HepG2 (cell line): ENCODE results near the gene COX6A2. TPM values are rescaled to one million over a fixed set of nuclear protein-coding genes. Genes with fewer than 3 reads are reported as not detected.

Experiments
- ATAC-seq: fragments of 200-7000 bp; cut with Tn5 transposase; 3 replicates; pipeline ENCODE4 v1.9.1; 2020; ENCODE audit warnings: mild to moderate bottlenecking, moderate library complexity
- BruUV-seq: library from RNA; stranded (reverse); fragments of 400-500 nt; replicated peaks from 2 replicates; lab custom pipeline; 2021; lab: Mats Ljungman, UMichigan
- CTCF ChIA-PET: fragments of 300-600 bp; formaldehyde crosslinking; extraction: SDS; loops from one replicate; lab custom pipeline; 2021; ENCODE audit warnings: low total read pairs, inconsistent platforms, low intra/inter-chr PET ratio; lab: Yijun Ruan, JAX
- POLR2A ChIA-PET: fragments of 350-600 bp; sonication (Branson Sonifier 250); formaldehyde crosslinking; loops from one replicate; lab custom pipeline; 2020; ENCODE audit warnings: antibody characterized with exemption, inconsistent platforms; lab: Yijun Ruan, JAX
- DNase-seq: peaks from one replicate; pipeline ENCODE4 v3.0.0-alpha.2; 2015; ENCODE audit warnings: low spot score
- FAIRE-seq: peaks from 3 replicates; lab custom pipeline; 2011; peaks lifted over from hg19 to GRCh38; lab: Jason Lieb, UNC
- H2AFZ ChIP-seq: one replicate; pipeline ENCODE4 v1.6.1; 2011; ENCODE audit warnings: low read length, inconsistent platforms
- H3K27ac ChIP-seq: fragments of 300-600 bp; 3 replicates; pipeline ENCODE4 v1.8.0; 2011; ENCODE audit warnings: mixed run types, mild to moderate bottlenecking, mixed read lengths, low read length, inconsistent platforms; ENCODE audit not compliant: insufficient read depth; ENCODE audit errors: extremely low read length
- H3K27me3 ChIP-seq, 2 experiments: fragments of 200-600 bp in 1 of 2; 2 replicates in 1 of 2; 3 replicates in 1 of 2; pipeline versions ENCODE4 v1.6.0 to v1.8.0; 2011; ENCODE audit warnings: low read length in 2 of 2, mild to moderate bottlenecking in 2 of 2, moderate library complexity in 2 of 2, inconsistent platforms in 1 of 2; ENCODE audit not compliant: insufficient read depth in 2 of 2, control insufficient read depth in 1 of 2
- H3K36me3 ChIP-seq, 2 experiments: fragments of 200-600 bp in 1 of 2; replicated peaks in 1 of 2; 2 replicates in 1 of 2; 3 replicates in 1 of 2; pipeline versions ENCODE4 v1.5.1 to v1.8.0; 2011; ENCODE audit warnings: low read length in 2 of 2, inconsistent platforms in 1 of 2; ENCODE audit not compliant: insufficient read depth in 2 of 2, control insufficient read depth in 1 of 2
- H3K4me1 ChIP-seq: 2 replicates; pipeline ENCODE4 v1.5.1; 2012; ENCODE audit warnings: low read length, inconsistent platforms; ENCODE audit not compliant: insufficient read depth
- H3K4me2 ChIP-seq: 2 replicates; pipeline ENCODE4 v1.6.0; 2011; ENCODE audit warnings: low read depth, low read length, inconsistent platforms
- H3K4me3 ChIP-seq, 3 experiments: fragments of 200-600 bp in 1 of 3; sonication (generic), shearing (Covaris generic) in 1 of 3; replicated peaks in 1 of 3; 2 replicates each; pipeline ENCODE4 v1.5.1; 2011 to 2016; ENCODE audit warnings: low read length in 3 of 3, inconsistent platforms in 2 of 3, low read depth in 2 of 3, mild to moderate bottlenecking in 2 of 3, control low read depth in 1 of 3, mixed read lengths in 1 of 3; ENCODE audit not compliant: insufficient read depth in 1 of 3
- H3K79me2 ChIP-seq: one replicate; pipeline ENCODE4 v1.6.1; 2011; ENCODE audit warnings: low read length, inconsistent platforms; ENCODE audit not compliant: insufficient read depth
- H3K9ac ChIP-seq: 2 replicates; pipeline ENCODE4 v1.6.0; 2011; ENCODE audit warnings: mild to moderate bottlenecking, low read depth, low read length, inconsistent platforms; ENCODE audit not compliant: insufficient read depth
- H3K9me3 ChIP-seq: 2 replicates; pipeline ENCODE4 v1.5.1; 2012; ENCODE audit warnings: mild to moderate bottlenecking, low read length
- H4K20me1 ChIP-seq: 2 replicates; pipeline ENCODE4 v1.6.0; 2011; ENCODE audit warnings: inconsistent platforms, mild to moderate bottlenecking, low read length, moderate library complexity; ENCODE audit not compliant: insufficient read depth
- CREM ChIP-seq, 2 experiments: sonication (generic) in 1 of 2; formaldehyde crosslinking in 1 of 2; IDR thresholded peaks; 2 replicates each; pipeline versions ENCODE4 v1.4.0 to v1.6.1; 2016 to 2020; ENCODE audit warnings: antibody characterized with exemption in 1 of 2, mild to moderate bottlenecking in 1 of 2, missing genetic modification reagents in 1 of 2
- MTF2 ChIP-seq: sonication (generic); formaldehyde crosslinking; IDR thresholded peaks from 2 replicates; pipeline ENCODE4 v1.5.0; 2020; ENCODE audit warnings: missing genetic modification reagents, borderline replicate concordance
- MXI1 ChIP-seq: IDR thresholded peaks from 3 replicates; pipeline ENCODE4 v1.6.1; 2012; ENCODE audit warnings: low read depth, low read length, inconsistent platforms, borderline replicate concordance
- SALL2 ChIP-seq: sonication (generic); formaldehyde crosslinking; IDR thresholded peaks from 2 replicates; pipeline ENCODE4 v1.8.1; 2023; ENCODE audit warnings: mild to moderate bottlenecking, missing genetic modification reagents, inconsistent platforms
- SIN3A ChIP-seq: IDR thresholded peaks from 2 replicates; pipeline ENCODE4 v1.6.1; 2011; ENCODE audit warnings: low read depth, mild to moderate bottlenecking, control low read depth, low read length, borderline replicate concordance
- SUZ12 ChIP-seq: fragments of 150-350 bp; IDR thresholded peaks from 2 replicates; pipeline ENCODE4 v1.6.1; 2014; ENCODE audit warnings: low read depth, low read length
- ZBTB46 ChIP-seq: sonication (generic); formaldehyde crosslinking; IDR thresholded peaks from 2 replicates; pipeline ENCODE4 v1.4.0; 2020; ENCODE audit warnings: mild to moderate bottlenecking, missing genetic modification reagents, borderline replicate concordance
- ZFAT ChIP-seq: sonication (generic); formaldehyde crosslinking; conservative IDR thresholded peaks from 2 replicates; pipeline ENCODE4 v1.8.1; 2023; ENCODE audit warnings: missing genetic modification reagents, inconsistent platforms
- ZFX ChIP-seq: sonication (generic); formaldehyde crosslinking; IDR thresholded peaks from 2 replicates; pipeline ENCODE4 v1.4.0; 2020; ENCODE audit warnings: mild to moderate bottlenecking, low read depth, missing genetic modification reagents, moderate library complexity
- ZNF18 ChIP-seq: sonication (generic); formaldehyde crosslinking; IDR thresholded peaks from 2 replicates; pipeline ENCODE4 v1.8.0; 2022; ENCODE audit warnings: mild to moderate bottlenecking, missing genetic modification reagents; ENCODE audit not compliant: insufficient replicate concordance
- ZNF256 ChIP-seq: sonication (generic); formaldehyde crosslinking; conservative IDR thresholded peaks from 2 replicates; pipeline ENCODE4 v1.4.0; 2020; ENCODE audit warnings: missing genetic modification reagents
- ZNF652 ChIP-seq: IDR thresholded peaks from 2 replicates; pipeline ENCODE4 v1.6.1; 2016; ENCODE audit warnings: low read depth, borderline replicate concordance
- ZNF770 ChIP-seq: sonication (generic); formaldehyde crosslinking; IDR thresholded peaks from 2 replicates; pipeline ENCODE4 v1.5.0; 2020; ENCODE audit warnings: mild to moderate bottlenecking, missing genetic modification reagents
- ZNF841 ChIP-seq: sonication (generic); formaldehyde crosslinking; IDR thresholded peaks from 2 replicates; pipeline ENCODE4 v1.8.1; 2023; ENCODE audit warnings: missing genetic modification reagents, borderline replicate concordance
- WGBS: methylation state at CpG from one replicate; pipeline ENCODE4 v1.1.6; 2017; ENCODE audit warnings: low lambda C conversion rate; 5-methylcytosine and 5-hydroxymethylcytosine counted together
- in situ Hi-C: cut with HindIII; loops from 2 replicates; pipeline ENCODE4 v1.10.0; 2017; ENCODE audit warnings: low pct_unique_long_range_greater_than_20kb; ENCODE audit not compliant: extremely low pct_ligation_motif_present
- intact Hi-C: fragments of 100-400 bp; cut with micrococcal nuclease; formaldehyde crosslinking; loops from one replicate; pipeline ENCODE4 v1.10.0; 2022; ENCODE audit not compliant: unreplicated experiment
- polyA plus RNA-seq, 8 experiments: library from polyadenylated mRNA; depleted of rRNA in 3 of 8; stranded (reverse) in 7 of 8; unstranded in 1 of 8; fragments of >200 nt; fragmentation: Illumina TruSeq in 4 of 8; extraction: Trizol in 4 of 8; gene quantifications; 2 replicates each; pipeline versions ENCODE4 v1.2.1 to v1.2.3, GENCODE V29; 2011 to 2016; ENCODE audit warnings: low read depth in 4 of 8, missing spikeins in 1 of 8, mixed read lengths in 1 of 8; ENCODE audit not compliant: insufficient read depth in 1 of 8
- total RNA-seq, 5 experiments: library from RNA; depleted of rRNA; stranded (reverse); fragments of >200 nt; fragmentation: Illumina TruSeq; extraction: Trizol; gene quantifications; 2 replicates each; pipeline ENCODE4 v1.2.3, GENCODE V29; 2016; ENCODE audit warnings: low read depth in 1 of 5

Gene COX6A2
- total and polyA plus RNA-seq, 2 of the 13 experiments (the other 11 are each of a cell fraction or from before 2014, with no cell fraction given), result not detected

GRCh38 chr16:31420037-31420436 is 8.1 kb downstream of the COX6A2 start:
- H3K79me2 ChIP-seq, result no peaks in the 10 kb centered on the region
- in situ Hi-C loops (no loop called here), intact Hi-C loops (no loop called here)
- H3K27ac ChIP-seq, result no peak overlapping the region
- H3K4me1 ChIP-seq, result no peaks in the 10 kb centered on the region
- POLR2A ChIA-PET, result no interaction called here
- 52% methylated on average over 3 of the region's 3 CpGs for WGBS
- H3K36me3 ChIP-seq, result no peaks in the 10 kb centered on the region
- DNase-seq (no peak), FAIRE-seq (no peak), ATAC-seq (no peak)
- CTCF ChIA-PET, result no interaction called here
- H3K4me2 ChIP-seq, result no peak overlapping the region
- no peak overlapping the region for H2AFZ ChIP-seq
- no peak for TF ChIP-seq MXI1
- no peak for TF ChIP-seq ZFX (CRISPR knock-in tag)
- no peak for TF ChIP-seq SALL2 (CRISPR knock-in tag)
- no peak for TF ChIP-seq ZNF256 (CRISPR knock-in tag)
- no TSS peak for BruUV-seq
- no peaks in the 10 kb centered on the region for H4K20me1 ChIP-seq
- H3K9me3 ChIP-seq, result no peaks in the 10 kb centered on the region
- no peak overlapping the region for H3K9ac ChIP-seq
- no peak overlapping the region for H3K4me3 ChIP-seq
- peaks cover 0 to 33% of the 10 kb centered on the region in 2 experiments; a peak in 4 of 5 replicates for H3K27me3 ChIP-seq

GRCh38 chr16:31417916-31418315 is 10.2 kb downstream of the COX6A2 start:
- in situ Hi-C loops, result no loop called here
- no TSS peak for BruUV-seq
- POLR2A ChIA-PET, result no interaction called here
- no peak for TF ChIP-seq MTF2
- no peak for TF ChIP-seq SIN3A
- no peak for TF ChIP-seq CREM (IDR thresholded peaks at IDR 0.05)
- TF ChIP-seq CREM (CRISPR knock-in tag; IDR thresholded peaks at IDR 0.05), result no peak
- TF ChIP-seq ZNF841 (CRISPR knock-in tag), result no peak
- TF ChIP-seq ZNF256 (CRISPR knock-in tag), result no peak
- no peak for TF ChIP-seq ZNF18 (CRISPR knock-in tag)
- no peak for TF ChIP-seq ZNF770 (CRISPR knock-in tag)
- no peak for TF ChIP-seq ZBTB46
- TF ChIP-seq ZFAT, result no peak
- no peak for TF ChIP-seq ZNF652 (CRISPR knock-in tag)
- TF ChIP-seq SUZ12, result no peak

More at GRCh38 chr16:31417916-31418315, 10.2 kb downstream of the COX6A2 start:
- Histone ChIP-seq H3K9ac (no peak overlapping the region), H3K27ac (no peak overlapping the region), H3K4me3 (no peak overlapping the region), H3K79me2 (no peaks in the 10 kb centered on the region), H3K4me2 (no peak overlapping the region), H3K36me3 (no peaks in the 10 kb centered on the region), H3K27me3 (peaks cover 0 to 39% of the 10 kb centered on the region in 2 experiments; a peak in 3 of 5 replicates), H2AFZ (no peak overlapping the region), H4K20me1 (no peaks in the 10 kb centered on the region), H3K4me1 (no peaks in the 10 kb centered on the region), H3K9me3 (no peaks in the 10 kb centered on the region)
- WGBS, result 12% methylated on average over 5 of the region's 5 CpGs
- FAIRE-seq (no peak), ATAC-seq (no peak), DNase-seq (no peak)
- intact Hi-C loops, result no loop called here
- CTCF ChIA-PET, result no interaction called here
